GM12892 (cell line): ENCODE measurements around the gene ZBTB12.

Experiments used
- POLR2A ChIP-seq: IDR thresholded peaks from 2 replicates; pipeline ENCODE4 v1.6.1; 2011; ENCODE audit warnings: low read depth, low read length, control low read depth
- POLR2AphosphoS5 ChIP-seq: IDR thresholded peaks from 2 replicates; pipeline ENCODE4 v1.6.1; 2011; ENCODE audit warnings: low read depth, low read length, control low read depth

- TF ChIP-seq POLR2A (no peak), POLR2AphosphoS5 (no peak)
Measured at GRCh38 chr6:31878726-31879125, 23.2 kb downstream of the ZBTB12 start, which contains the start of gene SLC44A4.
